ENCODE results near the gene TBC1D24. TPM values are rescaled to one million over a fixed set of nuclear protein-coding genes. Genes with fewer than 3 reads are reported as not detected.

TBC1D24 gene
- total RNA-seq, 2 donors from 2014 or later, result 8.4 to 15.8 TPM

DNA sequence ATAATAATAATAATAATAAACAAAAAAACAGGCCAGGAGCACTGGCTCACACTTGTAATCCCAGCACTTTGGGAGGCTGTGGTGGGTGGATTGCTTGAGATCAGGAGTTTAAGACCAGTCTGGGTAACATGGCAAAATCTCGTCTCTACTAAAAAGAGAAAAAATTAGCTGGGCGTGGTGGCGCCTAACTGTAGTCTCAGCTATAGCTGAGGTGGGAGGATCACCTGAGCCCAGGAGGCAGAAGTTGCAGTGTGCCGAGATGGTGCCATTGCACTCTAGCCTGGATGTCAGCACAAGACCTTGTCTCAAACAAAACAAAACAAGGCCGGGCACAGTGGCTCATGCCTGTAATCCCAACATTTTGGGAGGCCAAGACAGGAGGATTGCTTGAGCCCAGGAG is 20.1 kb downstream of the TBC1D24 start:
- Histone ChIP-seq H3K9me3 (no peaks in the 10 kb centered on the region), H3K36me3 (no peaks in the 10 kb centered on the region), H3K4me3 (no peak overlapping the region), H3K4me1 (peaks cover 7% of the 10 kb centered on the region), H3K27me3 (no peaks in the 10 kb centered on the region), H3K9ac (ENCODE audit: low read depth in 2 of 2, low read length in 2 of 2) (no peak overlapping the region), H3K27ac (no peak overlapping the region)
- DNase-seq, result no peak
- TF ChIP-seq, protein P1, sequence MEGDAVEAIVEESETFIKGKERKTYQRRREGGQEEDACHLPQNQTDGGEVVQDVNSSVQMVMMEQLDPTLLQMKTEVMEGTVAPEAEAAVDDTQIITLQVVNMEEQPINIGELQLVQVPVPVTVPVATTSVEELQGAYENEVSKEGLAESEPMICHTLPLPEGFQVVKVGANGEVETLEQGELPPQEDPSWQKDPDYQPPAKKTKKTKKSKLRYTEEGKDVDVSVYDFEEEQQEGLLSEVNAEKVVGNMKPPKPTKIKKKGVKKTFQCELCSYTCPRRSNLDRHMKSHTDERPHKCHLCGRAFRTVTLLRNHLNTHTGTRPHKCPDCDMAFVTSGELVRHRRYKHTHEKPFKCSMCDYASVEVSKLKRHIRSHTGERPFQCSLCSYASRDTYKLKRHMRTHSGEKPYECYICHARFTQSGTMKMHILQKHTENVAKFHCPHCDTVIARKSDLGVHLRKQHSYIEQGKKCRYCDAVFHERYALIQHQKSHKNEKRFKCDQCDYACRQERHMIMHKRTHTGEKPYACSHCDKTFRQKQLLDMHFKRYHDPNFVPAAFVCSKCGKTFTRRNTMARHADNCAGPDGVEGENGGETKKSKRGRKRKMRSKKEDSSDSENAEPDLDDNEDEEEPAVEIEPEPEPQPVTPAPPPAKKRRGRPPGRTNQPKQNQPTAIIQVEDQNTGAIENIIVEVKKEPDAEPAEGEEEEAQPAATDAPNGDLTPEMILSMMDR (IDR thresholded peaks at IDR 0.05), result no peak
- intact Hi-C loops (cut with DNase I), result loop anchor here (5.0 kb wide), 2 partner anchors 63 to 158 kb away; no protein-coding TSS in a partner anchor

DNA sequence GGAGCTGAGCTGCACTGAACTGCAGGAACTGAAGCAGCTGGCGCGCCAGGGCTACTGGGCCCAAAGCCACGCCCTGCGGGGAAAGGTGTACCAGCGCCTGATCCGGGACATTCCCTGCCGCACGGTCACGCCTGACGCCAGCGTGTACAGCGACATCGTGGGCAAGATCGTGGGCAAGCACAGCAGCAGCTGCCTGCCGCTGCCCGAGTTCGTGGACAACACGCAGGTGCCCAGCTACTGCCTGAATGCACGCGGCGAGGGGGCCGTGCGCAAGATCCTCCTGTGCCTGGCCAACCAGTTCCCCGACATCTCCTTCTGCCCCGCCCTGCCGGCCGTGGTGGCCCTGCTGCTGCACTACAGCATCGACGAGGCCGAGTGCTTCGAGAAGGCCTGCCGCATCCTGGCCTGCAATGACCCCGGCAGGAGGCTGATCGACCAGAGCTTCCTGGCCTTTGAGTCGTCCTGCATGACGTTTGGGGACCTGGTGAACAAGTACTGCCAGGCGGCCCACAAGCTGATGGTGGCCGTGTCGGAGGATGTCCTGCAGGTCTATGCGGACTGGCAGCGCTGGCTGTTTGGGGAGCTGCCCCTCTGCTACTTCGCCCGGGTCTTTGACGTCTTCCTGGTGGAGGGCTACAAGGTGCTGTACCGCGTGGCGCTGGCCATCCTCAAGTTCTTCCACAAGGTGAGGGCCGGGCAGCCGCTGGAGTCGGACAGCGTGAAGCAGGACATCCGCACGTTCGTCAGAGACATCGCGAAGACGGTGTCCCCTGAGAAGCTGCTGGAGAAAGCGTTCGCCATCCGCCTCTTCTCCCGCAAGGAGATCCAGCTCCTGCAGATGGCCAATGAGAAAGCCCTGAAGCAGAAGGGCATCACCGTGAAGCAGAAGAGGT is 21.5 kb downstream of the TBC1D24 start:
- intact Hi-C loops (cut with DNase I), result loop anchor here (5.0 kb wide), 2 partner anchors 64 to 159 kb away; no protein-coding TSS in a partner anchor
- H3K9ac ChIP-seq (ENCODE audit: low read depth in 2 of 2, low read length in 2 of 2), result no peak overlapping the region
- H3K4me3 ChIP-seq, result no peak overlapping the region
- DNase-seq, result no peak
- no peaks in the 10 kb centered on the region for H3K9me3 ChIP-seq
- peaks cover 6% of the 10 kb centered on the region for H3K4me1 ChIP-seq
- H3K27me3 ChIP-seq, result no peaks in the 10 kb centered on the region
- TF ChIP-seq, protein P1 (IDR thresholded peaks at IDR 0.05), result no peak
- H3K36me3 ChIP-seq, result no peaks in the 10 kb centered on the region
- no peak overlapping the region for H3K27ac ChIP-seq

DNA sequence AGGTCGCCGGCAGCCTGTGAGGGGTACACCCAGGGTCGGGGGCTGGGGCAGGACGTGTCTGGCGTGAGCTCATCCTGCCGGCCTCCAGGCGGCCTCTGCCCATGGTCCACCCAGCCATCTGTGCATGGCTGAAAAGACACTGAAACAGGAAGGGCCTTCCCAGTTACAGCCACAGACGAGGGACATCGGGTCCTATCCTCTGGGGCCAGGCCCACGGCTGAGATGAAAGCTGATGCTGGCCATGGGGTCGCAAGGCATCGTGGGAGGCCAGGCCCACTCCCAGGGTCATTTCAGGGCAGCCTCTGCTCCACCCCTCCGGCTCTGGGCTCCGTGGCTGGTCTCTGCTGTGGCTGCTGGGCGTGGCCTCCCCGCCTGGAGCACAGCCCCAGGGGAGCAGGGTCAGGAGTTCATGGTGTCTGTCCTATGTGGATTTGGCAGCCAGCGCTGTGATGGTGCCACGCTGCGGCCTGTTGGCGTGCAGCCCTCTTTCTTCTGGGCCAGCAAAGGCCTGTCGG is 22.2 kb downstream of the TBC1D24 start:
- no peak overlapping the region for H3K9ac ChIP-seq (ENCODE audit: low read depth in 2 of 2, low read length in 2 of 2)
- H3K36me3 ChIP-seq, result no peaks in the 10 kb centered on the region
- intact Hi-C loops (cut with DNase I), result loop anchor here (5.0 kb wide), 2 partner anchors 65 to 160 kb away; no protein-coding TSS in a partner anchor
- no peaks in the 10 kb centered on the region for H3K9me3 ChIP-seq
- no peaks in the 10 kb centered on the region for H3K27me3 ChIP-seq
- TF ChIP-seq, protein P1 (IDR thresholded peaks at IDR 0.05), result no peak
- H3K4me1 ChIP-seq, result peaks cover 3% of the 10 kb centered on the region
- no peak overlapping the region for H3K4me3 ChIP-seq
- no peak overlapping the region for H3K27ac ChIP-seq
- no peak for DNase-seq

DNA sequence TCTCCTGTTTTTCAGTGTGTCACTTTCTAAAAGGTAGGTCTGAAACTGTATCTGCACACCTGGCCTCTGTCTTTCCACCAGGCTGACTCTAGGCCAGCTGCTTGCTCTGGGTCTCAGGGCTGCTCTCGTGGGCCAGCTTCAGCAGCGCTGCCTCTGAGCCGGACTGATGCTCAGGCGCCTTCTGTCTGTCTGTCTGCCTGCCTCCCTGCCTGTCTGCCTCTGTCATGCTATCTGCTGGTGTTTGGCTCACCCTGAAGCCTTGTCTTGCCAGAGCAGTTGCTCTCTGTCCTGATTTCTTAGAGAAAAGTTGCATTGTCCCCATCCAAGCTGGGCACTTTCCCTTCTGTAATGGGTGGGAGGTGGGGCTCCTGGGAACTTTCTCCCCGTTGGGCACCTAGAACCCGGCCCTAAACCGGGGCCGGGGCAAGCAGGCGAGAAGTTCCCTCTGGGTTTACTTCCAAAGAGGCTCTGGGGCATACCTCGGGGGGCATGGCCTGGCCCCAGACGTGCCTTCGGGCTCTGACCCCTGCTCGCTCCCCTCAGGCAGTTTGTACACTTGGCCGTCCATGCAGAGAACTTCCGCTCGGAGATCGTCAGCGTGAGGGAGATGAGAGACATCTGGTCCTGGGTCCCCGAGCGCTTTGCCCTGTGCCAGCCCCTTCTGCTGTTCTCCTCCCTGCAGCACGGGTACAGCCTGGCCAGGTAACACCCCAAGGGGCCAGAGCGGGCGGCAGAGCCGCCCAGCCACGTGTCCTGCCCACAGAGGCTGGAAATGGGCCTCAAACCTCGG is 23.0 kb downstream of the TBC1D24 start:
- intact Hi-C loops (cut with DNase I), result loop anchor here (5.0 kb wide), 2 partner anchors 66 to 161 kb away; no protein-coding TSS in a partner anchor

More for the DNA sequence above, 23.0 kb downstream of the TBC1D24 start:
- H3K4me1 ChIP-seq, result peaks cover 5% of the 10 kb centered on the region
- H3K36me3 ChIP-seq, result no peaks in the 10 kb centered on the region
- TF ChIP-seq, protein P1 (IDR thresholded peaks at IDR 0.05), result no peak
- H3K4me3 ChIP-seq, result no peak overlapping the region
- no peaks in the 10 kb centered on the region for H3K9me3 ChIP-seq
- no peaks in the 10 kb centered on the region for H3K27me3 ChIP-seq
- no peak overlapping the region for H3K9ac ChIP-seq (ENCODE audit: low read depth in 2 of 2, low read length in 2 of 2)
- H3K27ac ChIP-seq, result no peak overlapping the region
- no peak for DNase-seq

Measured in colonic mucosa (tissue), 4 donors.